Body of pancreas (tissue), 4 donors: ENCODE measurements around the gene NDUFS8.

Experiments
- CTCF ChIP-seq, 7 experiments: fragments of 450-650 bp in 4 of 7; fragments of 200-600 bp in 3 of 7; sonication (generic) in 3 of 7; IDR thresholded peaks; one replicate each; pipeline ENCODE4 v1.5.1; 2016 to 2019; ENCODE audit warnings: antibody characterized with exemption in 7 of 7
- POLR2A ChIP-seq, 3 donors: fragments of 450-650 bp; IDR thresholded peaks; one replicate each; pipeline ENCODE4 v1.6.1; 2016; ENCODE audit warnings: antibody characterized with exemption in 3 of 3, mild to moderate bottlenecking in 2 of 3

GRCh38 chr11:68016904-68017817 is 13.3 kb upstream of the NDUFS8 start:
- TF ChIP-seq CTCF (IDR thresholded peaks at IDR 0.05): no peak
- TF ChIP-seq POLR2A (IDR thresholded peaks at IDR 0.05): no peak
